OCI-LY1 (cell line): ENCODE results near the gene CEP85.

ENCODE experiments used
- H2AFZ ChIP-seq: fragments of 200-600 bp; sonication (generic), shearing (Covaris generic); 2 replicates; pipeline ENCODE4 v1.6.0; 2014; ENCODE audit warnings: antibody characterized with exemption, mild to moderate bottlenecking, low read length
- H3F3A ChIP-seq: fragments of 200-600 bp; sonication (generic), shearing (Covaris generic); 2 replicates; pipeline ENCODE4 v1.6.0; 2014; ENCODE audit warnings: mild to moderate bottlenecking, antibody characterized with exemption, low read length, moderate library complexity; ENCODE audit not compliant: insufficient read depth
- H3K27ac ChIP-seq: fragments of 200-600 bp; sonication (generic); 2 replicates; pipeline ENCODE4 v1.5.1; 2014; ENCODE audit warnings: low read length, mixed run types, mild to moderate bottlenecking, low read depth; ENCODE audit not compliant: poor library complexity, severe bottlenecking
- H3K27me3 ChIP-seq: fragments of 200-600 bp; sonication (generic); 2 replicates; pipeline ENCODE4 v1.6.0; 2014; ENCODE audit warnings: antibody characterized with exemption, mild to moderate bottlenecking, low read length, moderate library complexity; ENCODE audit not compliant: insufficient read depth
- H3K36me3 ChIP-seq: fragments of 200-600 bp; sonication (generic); 2 replicates; pipeline ENCODE4 v1.6.1; 2014; ENCODE audit warnings: mild to moderate bottlenecking, antibody characterized with exemption, low read length, moderate library complexity, mixed read lengths; ENCODE audit not compliant: insufficient read depth
- H3K4me1 ChIP-seq: fragments of 200-600 bp; sonication (generic); 2 replicates; pipeline ENCODE4 v1.5.1; 2014; ENCODE audit warnings: mild to moderate bottlenecking, low read length, moderate library complexity; ENCODE audit not compliant: insufficient read depth, severe bottlenecking
- H3K4me2 ChIP-seq: fragments of 200-600 bp; sonication (generic), shearing (Covaris generic); 2 replicates; pipeline ENCODE4 v1.6.1; 2014; ENCODE audit warnings: low read length
- H3K4me3 ChIP-seq: fragments of 200-600 bp; sonication (generic); 2 replicates; pipeline ENCODE4 v1.5.1; 2014; ENCODE audit warnings: low read length, low read depth, mild to moderate bottlenecking, mixed read lengths; ENCODE audit not compliant: poor library complexity, severe bottlenecking
- H3K79me2 ChIP-seq: fragments of 200-600 bp; shearing (Covaris generic); 2 replicates; pipeline ENCODE4 v1.6.1; 2016; ENCODE audit warnings: mixed run types, low read length, mixed read lengths; ENCODE audit not compliant: insufficient read depth
- H3K9ac ChIP-seq: fragments of 200-600 bp; sonication (generic), shearing (Covaris generic); 2 replicates; pipeline ENCODE4 v1.6.1; 2014; ENCODE audit warnings: mild to moderate bottlenecking, low read length, mixed read lengths
- H3K9me2 ChIP-seq: fragments of 200-600 bp; sonication (generic), shearing (Covaris generic); 2 replicates; pipeline ENCODE4 v1.6.1; 2014; ENCODE audit warnings: low read depth, mild to moderate bottlenecking, low read length, mixed read lengths
- H3K9me3 ChIP-seq: fragments of 200-600 bp; shearing (Covaris generic); 2 replicates; pipeline ENCODE4 v1.6.1; 2014; ENCODE audit warnings: low read length, mixed read lengths
- H4K20me1 ChIP-seq: fragments of 200-600 bp; sonication (generic), shearing (Covaris generic); 2 replicates; pipeline ENCODE4 v1.6.0; 2016; ENCODE audit warnings: mild to moderate bottlenecking, low read length; ENCODE audit not compliant: insufficient read depth
- CTCF ChIP-seq: fragments of 200-600 bp; sonication (generic), shearing (Covaris generic); IDR thresholded peaks from 2 replicates; pipeline ENCODE4 v1.5.1; 2017; ENCODE audit warnings: mild to moderate bottlenecking, antibody characterized with exemption, low read length, moderate library complexity, mixed read lengths
- EZH2 ChIP-seq: fragments of 200-600 bp; sonication (generic), shearing (Covaris generic); IDR thresholded peaks from 2 replicates; pipeline ENCODE4 v1.8.0; 2017; ENCODE audit warnings: borderline replicate concordance, mixed run types, mild to moderate bottlenecking, antibody characterized with exemption, low read length, moderate library complexity, mixed read lengths

CEP85 gene

GRCh38 chr1:26275580-26276431, 41.8 kb downstream of the CEP85 start:
- Histone ChIP-seq H3K9me2 (no peaks in the 10 kb centered on the region), H3K4me3 (no peak overlapping the region), H3K9ac (no peak overlapping the region), H3K79me2 (no peaks in the 10 kb centered on the region), H3K27ac (no peak overlapping the region), H2AFZ (no peak overlapping the region), H3F3A (0 out of 2 replicates have a peak, but pooled peaks cover 7% of the 10 kb centered on the region), H3K27me3 (no peaks in the 10 kb centered on the region), H3K4me1 (peaks cover 18% of the 10 kb centered on the region), H3K36me3 (peaks cover 59% of the 10 kb centered on the region), H3K4me2 (no peak overlapping the region), H4K20me1 (no peaks in the 10 kb centered on the region), H3K9me3 (no peaks in the 10 kb centered on the region)
- TF ChIP-seq EZH2 (no peak), CTCF (peak; percentile 81)

GRCh38 chr1:26276432-26276838, 42.4 kb downstream of the CEP85 start:
- no peaks in the 10 kb centered on the region for H4K20me1 ChIP-seq
- H3F3A ChIP-seq, result 0 out of 2 replicates have a peak, but pooled peaks cover 10% of the 10 kb centered on the region
- H3K4me3 ChIP-seq, result no peak overlapping the region
- H3K4me2 ChIP-seq, result no peak overlapping the region
- TF ChIP-seq EZH2 (no peak), CTCF (no peak)
- H3K79me2 ChIP-seq, result no peaks in the 10 kb centered on the region
- no peak overlapping the region for H3K9ac ChIP-seq
- no peaks in the 10 kb centered on the region for H3K27me3 ChIP-seq
- H3K36me3 ChIP-seq, result peaks cover 58% of the 10 kb centered on the region
- H3K9me2 ChIP-seq, result no peaks in the 10 kb centered on the region
- peaks cover 24% of the 10 kb centered on the region for H3K4me1 ChIP-seq
- H3K27ac ChIP-seq, result no peak overlapping the region
- H3K9me3 ChIP-seq, result no peaks in the 10 kb centered on the region
- no peak overlapping the region for H2AFZ ChIP-seq

- Histone ChIP-seq H3K9me2 (no peaks in the 10 kb centered on the region), H2AFZ (no peak overlapping the region), H3K4me3 (no peak overlapping the region), H3K36me3 (peaks cover 58% of the 10 kb centered on the region), H3K79me2 (no peaks in the 10 kb centered on the region), H3K27me3 (no peaks in the 10 kb centered on the region), H3F3A (0 out of 2 replicates have a peak, but pooled peaks cover 10% of the 10 kb centered on the region), H3K9ac (no peak overlapping the region), H3K27ac (no peak overlapping the region), H3K4me1 (peaks cover 32% of the 10 kb centered on the region), H4K20me1 (no peaks in the 10 kb centered on the region), H3K4me2 (no peak overlapping the region), H3K9me3 (no peaks in the 10 kb centered on the region)
- TF ChIP-seq EZH2 (no peak), CTCF (no peak)
Measured at GRCh38 chr1:26277261-26277661, 43.3 kb downstream of the CEP85 start.
